SK-N-SH treated with all-trans-retinoic acid at 6 μM for 48 hours (cell line): ENCODE data around the gene HS3ST4.

Experiments used
- ATAC-seq: fragments of 200-7000 bp; cut with Tn5 transposase; 3 replicates; pipeline ENCODE4 v1.9.1; 2020; ENCODE audit warnings: mild to moderate bottlenecking, moderate library complexity
- ARNTL ChIP-seq: fragments of 450-650 bp; formaldehyde crosslinking; IDR thresholded peaks from 2 replicates; pipeline ENCODE4 v1.5.0; 2020; ENCODE audit warnings: low read depth, mild to moderate bottlenecking, moderate library complexity, borderline replicate concordance
- BACH2 ChIP-seq: fragments of 250-450 bp; sonication (Bioruptor Pico); IDR thresholded peaks from 2 replicates; pipeline ENCODE4 v1.9.0; 2021; ENCODE audit warnings: mild to moderate bottlenecking, borderline replicate concordance
- CSDC2 ChIP-seq: fragments of 250-450 bp; sonication (Bioruptor Pico); IDR thresholded peaks from 2 replicates; pipeline ENCODE4 v1.5.0; 2020; ENCODE audit warnings: mild to moderate bottlenecking, moderate library complexity
- ESRRG ChIP-seq: fragments of 250-450 bp; sonication (Bioruptor Pico); IDR thresholded peaks from 2 replicates; pipeline ENCODE4 v1.6.1; 2021; ENCODE audit warnings: mild to moderate bottlenecking
- GLIS3 ChIP-seq: fragments of 250-450 bp; sonication (Bioruptor Pico); IDR thresholded peaks from 2 replicates; pipeline ENCODE4 v1.5.0; 2020; ENCODE audit warnings: mild to moderate bottlenecking, moderate library complexity
- OSR1 ChIP-seq: fragments of 250-450 bp; sonication (Bioruptor Pico); IDR thresholded peaks from 2 replicates; pipeline ENCODE4 v1.8.0; 2022; ENCODE audit warnings: moderate library complexity, mild to moderate bottlenecking, inconsistent platforms
- PATZ1 ChIP-seq: fragments of 250-450 bp; sonication (Bioruptor Pico); IDR thresholded peaks from 2 replicates; pipeline ENCODE4 v1.8.0; 2020; ENCODE audit warnings: mild to moderate bottlenecking, moderate library complexity, borderline replicate concordance
- POU6F1 ChIP-seq: fragments of 250-450 bp; sonication (Bioruptor Pico); IDR thresholded peaks from 2 replicates; pipeline ENCODE4 v1.8.0; 2021; ENCODE audit warnings: low read depth, mild to moderate bottlenecking, moderate library complexity, borderline replicate concordance
- PPARA ChIP-seq: fragments of 250-450 bp; sonication (Bioruptor Pico); IDR thresholded peaks from 2 replicates; pipeline ENCODE4 v1.5.0; 2020; ENCODE audit warnings: mild to moderate bottlenecking, borderline replicate concordance
- RARB ChIP-seq: fragments of 250-450 bp; sonication (Bioruptor Pico); IDR thresholded peaks from 2 replicates; pipeline ENCODE4 v1.8.0; 2021; ENCODE audit warnings: mild to moderate bottlenecking, moderate library complexity
- SNAI2 ChIP-seq: fragments of 250-450 bp; sonication (Bioruptor Pico); IDR thresholded peaks from 2 replicates; pipeline ENCODE4 v1.5.0; 2020; ENCODE audit warnings: mild to moderate bottlenecking, moderate library complexity
- TCF4 ChIP-seq: fragments of 250-450 bp; sonication (Bioruptor Pico); IDR thresholded peaks from 2 replicates; pipeline ENCODE4 v1.8.0; 2021; ENCODE audit warnings: mild to moderate bottlenecking, moderate library complexity, borderline replicate concordance
- TOX ChIP-seq: fragments of 250-450 bp; sonication (Bioruptor Pico); IDR thresholded peaks from 2 replicates; pipeline ENCODE4 v1.8.0; 2021; ENCODE audit warnings: mild to moderate bottlenecking, moderate library complexity, borderline replicate concordance
- ZC3H10 ChIP-seq: fragments of 250-450 bp; sonication (Bioruptor Pico); IDR thresholded peaks from 2 replicates; pipeline ENCODE4 v1.5.1; 2021; ENCODE audit warnings: mild to moderate bottlenecking, moderate library complexity
- ZFP3 ChIP-seq: fragments of 250-450 bp; sonication (Bioruptor Pico); IDR thresholded peaks from 2 replicates; pipeline ENCODE4 v1.5.0; 2020; ENCODE audit warnings: mild to moderate bottlenecking, moderate library complexity
- ZFP30 ChIP-seq: fragments of 450-650 bp; formaldehyde crosslinking; IDR thresholded peaks from 2 replicates; pipeline ENCODE4 v1.5.0; 2022; ENCODE audit warnings: mild to moderate bottlenecking, moderate library complexity
- ZNF565 ChIP-seq: fragments of 450-650 bp; formaldehyde crosslinking; conservative IDR thresholded peaks from 2 replicates; pipeline ENCODE4 v1.5.0; 2020; ENCODE audit warnings: low read depth, mild to moderate bottlenecking, moderate library complexity
- ZNF70 ChIP-seq: fragments of 450-650 bp; formaldehyde crosslinking; IDR thresholded peaks from 2 replicates; pipeline ENCODE4 v1.5.0; 2020; ENCODE audit warnings: mild to moderate bottlenecking, moderate library complexity
- ZNF8 ChIP-seq: fragments of 450-650 bp; formaldehyde crosslinking; IDR thresholded peaks from 2 replicates; pipeline ENCODE4 v1.5.0; 2020; ENCODE audit warnings: mild to moderate bottlenecking, moderate library complexity
- TF ChIP-seq, protein P1 (sequence below): fragments of 250-450 bp; sonication (Bioruptor Pico); IDR thresholded peaks from 2 replicates; pipeline ENCODE4 v1.5.0; 2020; ENCODE audit warnings: mild to moderate bottlenecking, moderate library complexity
- TF ChIP-seq, protein P2 (sequence below): fragments of 250-450 bp; sonication (Bioruptor Pico); IDR thresholded peaks from 2 replicates; pipeline ENCODE4 v1.5.1; 2021; ENCODE audit warnings: mild to moderate bottlenecking, moderate library complexity
- TF ChIP-seq, protein P3 (sequence below): fragments of 250-450 bp; sonication (Bioruptor Pico); IDR thresholded peaks from 2 replicates; pipeline ENCODE4 v1.5.1; 2020; ENCODE audit warnings: low read depth, mild to moderate bottlenecking, moderate library complexity

The HS3ST4 gene

DNA sequence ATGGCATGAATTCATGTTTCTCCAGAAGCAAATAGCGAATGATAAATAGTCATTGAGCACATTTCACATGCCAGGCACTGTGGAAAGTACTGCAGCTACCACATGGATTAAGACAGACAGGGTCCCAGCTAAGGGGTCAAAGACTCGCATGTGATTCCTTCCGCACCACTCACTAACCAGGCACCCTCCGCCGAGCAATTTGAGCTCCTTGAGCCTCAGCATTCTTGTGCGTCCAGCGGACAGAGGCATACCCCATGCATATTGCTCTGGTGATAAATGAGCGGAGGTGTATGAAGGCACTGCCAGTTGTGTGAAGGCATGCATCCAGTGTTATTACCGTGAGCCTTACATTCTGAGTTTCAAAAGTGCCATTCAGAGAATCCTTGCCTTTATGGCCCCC, 358.7 kb downstream of the HS3ST4 start:
- no peak for ATAC-seq
- TF ChIP-seq GLIS3 (no peak), ARNTL (no peak), POU6F1 (CRISPR knock-in tag) (no peak), ZNF70 (CRISPR knock-in tag) (no peak), BACH2 (CRISPR knock-in tag) (no peak), TCF4 (CRISPR knock-in tag) (no peak), ZFP30 (CRISPR knock-in tag) (no peak), PATZ1 (CRISPR knock-in tag) (no peak), RARB (CRISPR knock-in tag) (no peak), OSR1 (CRISPR knock-in tag) (no peak), ZC3H10 (CRISPR knock-in tag) (no peak), ZFP3 (CRISPR knock-in tag) (no peak), PPARA (CRISPR knock-in tag) (no peak), SNAI2 (CRISPR knock-in tag) (no peak), CSDC2 (CRISPR knock-in tag) (no peak)
- TF ChIP-seq, protein P1, sequence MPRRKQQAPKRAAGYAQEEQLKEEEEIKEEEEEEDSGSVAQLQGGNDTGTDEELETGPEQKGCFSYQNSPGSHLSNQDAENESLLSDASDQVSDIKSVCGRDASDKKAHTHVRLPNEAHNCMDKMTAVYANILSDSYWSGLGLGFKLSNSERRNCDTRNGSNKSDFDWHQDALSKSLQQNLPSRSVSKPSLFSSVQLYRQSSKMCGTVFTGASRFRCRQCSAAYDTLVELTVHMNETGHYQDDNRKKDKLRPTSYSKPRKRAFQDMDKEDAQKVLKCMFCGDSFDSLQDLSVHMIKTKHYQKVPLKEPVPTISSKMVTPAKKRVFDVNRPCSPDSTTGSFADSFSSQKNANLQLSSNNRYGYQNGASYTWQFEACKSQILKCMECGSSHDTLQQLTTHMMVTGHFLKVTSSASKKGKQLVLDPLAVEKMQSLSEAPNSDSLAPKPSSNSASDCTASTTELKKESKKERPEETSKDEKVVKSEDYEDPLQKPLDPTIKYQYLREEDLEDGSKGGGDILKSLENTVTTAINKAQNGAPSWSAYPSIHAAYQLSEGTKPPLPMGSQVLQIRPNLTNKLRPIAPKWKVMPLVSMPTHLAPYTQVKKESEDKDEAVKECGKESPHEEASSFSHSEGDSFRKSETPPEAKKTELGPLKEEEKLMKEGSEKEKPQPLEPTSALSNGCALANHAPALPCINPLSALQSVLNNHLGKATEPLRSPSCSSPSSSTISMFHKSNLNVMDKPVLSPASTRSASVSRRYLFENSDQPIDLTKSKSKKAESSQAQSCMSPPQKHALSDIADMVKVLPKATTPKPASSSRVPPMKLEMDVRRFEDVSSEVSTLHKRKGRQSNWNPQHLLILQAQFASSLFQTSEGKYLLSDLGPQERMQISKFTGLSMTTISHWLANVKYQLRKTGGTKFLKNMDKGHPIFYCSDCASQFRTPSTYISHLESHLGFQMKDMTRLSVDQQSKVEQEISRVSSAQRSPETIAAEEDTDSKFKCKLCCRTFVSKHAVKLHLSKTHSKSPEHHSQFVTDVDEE (CRISPR knock-in tag): no peak
- TF ChIP-seq, protein P2, sequence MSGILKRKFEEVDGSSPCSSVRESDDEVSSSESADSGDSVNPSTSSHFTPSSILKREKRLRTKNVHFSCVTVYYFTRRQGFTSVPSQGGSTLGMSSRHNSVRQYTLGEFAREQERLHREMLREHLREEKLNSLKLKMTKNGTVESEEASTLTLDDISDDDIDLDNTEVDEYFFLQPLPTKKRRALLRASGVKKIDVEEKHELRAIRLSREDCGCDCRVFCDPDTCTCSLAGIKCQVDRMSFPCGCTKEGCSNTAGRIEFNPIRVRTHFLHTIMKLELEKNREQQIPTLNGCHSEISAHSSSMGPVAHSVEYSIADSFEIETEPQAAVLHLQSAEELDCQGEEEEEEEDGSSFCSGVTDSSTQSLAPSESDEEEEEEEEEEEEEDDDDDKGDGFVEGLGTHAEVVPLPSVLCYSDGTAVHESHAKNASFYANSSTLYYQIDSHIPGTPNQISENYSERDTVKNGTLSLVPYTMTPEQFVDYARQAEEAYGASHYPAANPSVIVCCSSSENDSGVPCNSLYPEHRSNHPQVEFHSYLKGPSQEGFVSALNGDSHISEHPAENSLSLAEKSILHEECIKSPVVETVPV: no peak
- TF ChIP-seq, protein P3, sequence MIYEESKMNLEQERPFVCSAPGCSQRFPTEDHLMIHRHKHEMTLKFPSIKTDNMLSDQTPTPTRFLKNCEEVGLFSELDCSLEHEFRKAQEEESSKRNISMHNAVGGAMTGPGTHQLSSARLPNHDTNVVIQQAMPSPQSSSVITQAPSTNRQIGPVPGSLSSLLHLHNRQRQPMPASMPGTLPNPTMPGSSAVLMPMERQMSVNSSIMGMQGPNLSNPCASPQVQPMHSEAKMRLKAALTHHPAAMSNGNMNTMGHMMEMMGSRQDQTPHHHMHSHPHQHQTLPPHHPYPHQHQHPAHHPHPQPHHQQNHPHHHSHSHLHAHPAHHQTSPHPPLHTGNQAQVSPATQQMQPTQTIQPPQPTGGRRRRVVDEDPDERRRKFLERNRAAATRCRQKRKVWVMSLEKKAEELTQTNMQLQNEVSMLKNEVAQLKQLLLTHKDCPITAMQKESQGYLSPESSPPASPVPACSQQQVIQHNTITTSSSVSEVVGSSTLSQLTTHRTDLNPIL (CRISPR knock-in tag): no peak

GRCh38 chr16:26051063-26051462, 359.3 kb downstream of the HS3ST4 start:
- no peak for ATAC-seq
- TF ChIP-seq OSR1 (CRISPR knock-in tag) (no peak), TOX (CRISPR knock-in tag) (no peak), ZNF565 (CRISPR knock-in tag) (no peak), CSDC2 (CRISPR knock-in tag) (no peak), RARB (CRISPR knock-in tag) (no peak), ZNF8 (no peak), ARNTL (no peak), ESRRG (CRISPR knock-in tag) (no peak), ZNF70 (CRISPR knock-in tag) (no peak), TCF4 (CRISPR knock-in tag) (no peak)
- TF ChIP-seq, protein P1 (CRISPR knock-in tag): no peak
- TF ChIP-seq, protein P3 (CRISPR knock-in tag): no peak
- TF ChIP-seq, protein P2: no peak
